Measurements from ENCODE around the gene BOD1. TPM values are rescaled to one million over a fixed set of nuclear protein-coding genes. Genes with fewer than 3 reads are reported as not detected.

BOD1 gene
- total and polyA plus RNA-seq, 2 of the 8 experiments (the other 6 are each of a cell fraction or from before 2014, with no cell fraction given): 107 to 149 TPM

DNA sequence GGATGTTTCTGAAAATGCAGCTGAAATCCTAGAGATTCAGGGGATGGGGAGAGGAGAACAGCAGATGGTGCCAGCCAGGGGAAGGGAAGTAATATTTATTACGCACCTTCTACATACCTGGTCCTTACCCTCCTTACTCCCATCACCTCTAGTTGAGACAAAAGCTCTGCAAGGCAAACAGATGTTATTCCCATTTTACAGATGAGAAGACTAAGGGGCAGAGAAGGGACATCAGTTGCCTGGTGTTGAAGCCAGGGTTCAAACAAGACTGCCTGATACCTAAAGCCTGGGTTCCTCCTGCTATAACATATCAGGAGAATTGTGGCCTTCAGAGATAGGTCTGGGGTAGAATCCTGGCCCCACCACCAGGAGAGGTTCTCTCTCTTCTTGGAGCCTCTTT lies 7.3 kb upstream of the BOD1 start (continued):
- TF ChIP-seq, protein P1, sequence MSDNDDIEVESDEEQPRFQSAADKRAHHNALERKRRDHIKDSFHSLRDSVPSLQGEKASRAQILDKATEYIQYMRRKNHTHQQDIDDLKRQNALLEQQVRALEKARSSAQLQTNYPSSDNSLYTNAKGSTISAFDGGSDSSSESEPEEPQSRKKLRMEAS (IDR thresholded peaks at IDR 0.05): no peak

Data from H1 (cell line).